RWPE2 (cell line): Measurements from ENCODE around the gene LIN7A.

ENCODE experiments used
- ATAC-seq: fragments of 200-7000 bp; cut with Tn5 transposase; 3 replicates; pipeline ENCODE4 v1.9.1; 2021; ENCODE audit warnings: low read depth
- DNase-seq: peaks from one replicate; pipeline ENCODE4 v3.0.0-alpha.2; 2020; ENCODE audit warnings: low spot score
- H3K27ac ChIP-seq: fragments of 450-650 bp; 2 replicates; pipeline ENCODE4 v1.5.1; 2017; ENCODE audit warnings: mild to moderate bottlenecking; ENCODE audit not compliant: poor library complexity, severe bottlenecking
- H3K27me3 ChIP-seq: fragments of 250-450 bp; sonication (Bioruptor Pico); 2 replicates; pipeline ENCODE4 v1.5.1; 2021; ENCODE audit warnings: mild to moderate bottlenecking, moderate library complexity; ENCODE audit not compliant: insufficient read depth, poor library complexity, severe bottlenecking
- H3K36me3 ChIP-seq: fragments of 250-450 bp; sonication (Bioruptor Pico); 2 replicates; pipeline ENCODE4 v1.5.1; 2020; ENCODE audit warnings: low read depth, mild to moderate bottlenecking, moderate library complexity
- H3K4me1 ChIP-seq: fragments of 250-450 bp; sonication (Bioruptor Pico); 2 replicates; pipeline ENCODE4 v1.5.1; 2021; ENCODE audit warnings: mild to moderate bottlenecking, moderate library complexity; ENCODE audit not compliant: insufficient read depth, poor library complexity, severe bottlenecking
- H3K4me3 ChIP-seq: fragments of 250-450 bp; sonication (Bioruptor Pico); 2 replicates; pipeline ENCODE4 v1.5.1; 2021; ENCODE audit warnings: mild to moderate bottlenecking, moderate library complexity; ENCODE audit not compliant: severe bottlenecking
- H3K9me3 ChIP-seq: fragments of 250-450 bp; sonication (Bioruptor Pico); 2 replicates; pipeline ENCODE4 v1.5.1; 2021; ENCODE audit warnings: mild to moderate bottlenecking, moderate library complexity; ENCODE audit not compliant: severe bottlenecking
- CTCF ChIP-seq: fragments of 450-650 bp; IDR thresholded peaks from one replicate; pipeline ENCODE4 v1.5.1; 2017; ENCODE audit warnings: mild to moderate bottlenecking, moderate library complexity; ENCODE audit not compliant: poor library complexity, severe bottlenecking

Gene LIN7A

DNA sequence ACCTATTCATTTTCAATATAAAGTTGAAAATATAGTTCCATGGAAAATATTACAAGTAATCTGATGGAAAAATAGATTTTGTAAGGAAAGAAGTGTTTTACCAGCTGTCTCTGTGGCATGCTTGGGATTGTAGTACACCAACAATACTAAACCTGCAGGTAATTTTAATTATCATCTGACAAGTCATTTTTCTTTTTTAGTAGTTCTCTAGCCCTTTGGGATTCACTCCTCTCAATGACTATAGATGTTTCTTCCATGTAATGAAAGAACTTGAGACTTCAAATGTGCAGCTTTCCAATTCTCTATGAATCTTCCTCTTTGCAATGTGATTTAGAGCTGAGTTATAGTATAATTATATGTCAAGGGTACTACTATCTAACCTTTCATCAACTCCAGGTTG is 14.7 kb upstream of the LIN7A start:
- H3K9me3 ChIP-seq = no peaks in the 10 kb centered on the region
- no peaks in the 10 kb centered on the region for H3K36me3 ChIP-seq
- no peak for TF ChIP-seq CTCF
- H3K4me1 ChIP-seq = no peaks in the 10 kb centered on the region
- no peak for ATAC-seq
- no peak overlapping the region for H3K4me3 ChIP-seq
- peaks cover 3% of the 10 kb centered on the region for H3K27me3 ChIP-seq
- no peak overlapping the region for H3K27ac ChIP-seq
- no peak for DNase-seq

GRCh38 chr12:80946591-80946990 is 8.9 kb upstream of the LIN7A start:
- Histone ChIP-seq H3K9me3 (no peaks in the 10 kb centered on the region), H3K4me1 (no peaks in the 10 kb centered on the region), H3K4me3 (no peak overlapping the region), H3K27ac (no peak overlapping the region), H3K36me3 (no peaks in the 10 kb centered on the region), H3K27me3 (no peaks in the 10 kb centered on the region)
- no peak for DNase-seq
- ATAC-seq = no peak
- TF ChIP-seq CTCF = peak; percentile 34

DNA sequence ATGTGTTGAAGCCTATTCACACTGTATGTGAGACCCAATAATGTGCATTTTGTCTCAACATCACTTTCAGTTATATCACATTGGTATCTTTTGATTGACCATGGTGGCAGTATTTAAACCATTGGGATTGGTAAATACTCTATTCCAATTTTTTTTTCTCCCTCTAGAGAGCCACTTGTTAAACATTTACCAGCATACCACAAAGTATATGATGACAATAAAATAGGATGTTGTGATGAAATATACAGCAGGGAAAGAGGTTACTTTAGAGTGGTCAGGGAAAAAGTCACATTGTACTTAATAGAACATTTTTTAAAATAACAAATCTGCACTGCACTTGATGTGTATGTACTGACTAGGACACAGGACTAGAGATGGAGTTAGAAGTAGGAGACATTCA is 5.6 kb upstream of the LIN7A start:
- no peak overlapping the region for H3K4me3 ChIP-seq
- H3K27ac ChIP-seq = no peak overlapping the region
- no peaks in the 10 kb centered on the region for H3K36me3 ChIP-seq
- no peaks in the 10 kb centered on the region for H3K4me1 ChIP-seq
- no peak for TF ChIP-seq CTCF
- DNase-seq (no peak), ATAC-seq (no peak)
- H3K27me3 ChIP-seq = peaks cover 10% of the 10 kb centered on the region
- H3K9me3 ChIP-seq = no peaks in the 10 kb centered on the region

GRCh38 chr12:80941916-80942315 is 4.2 kb upstream of the LIN7A start:
- Histone ChIP-seq H3K36me3 (no peaks in the 10 kb centered on the region), H3K27me3 (peaks cover 24% of the 10 kb centered on the region), H3K27ac (no peak overlapping the region), H3K4me1 (no peaks in the 10 kb centered on the region), H3K9me3 (no peaks in the 10 kb centered on the region), H3K4me3 (no peak overlapping the region)
- TF ChIP-seq CTCF = no peak
- DNase-seq = no peak
- no peak for ATAC-seq

DNA sequence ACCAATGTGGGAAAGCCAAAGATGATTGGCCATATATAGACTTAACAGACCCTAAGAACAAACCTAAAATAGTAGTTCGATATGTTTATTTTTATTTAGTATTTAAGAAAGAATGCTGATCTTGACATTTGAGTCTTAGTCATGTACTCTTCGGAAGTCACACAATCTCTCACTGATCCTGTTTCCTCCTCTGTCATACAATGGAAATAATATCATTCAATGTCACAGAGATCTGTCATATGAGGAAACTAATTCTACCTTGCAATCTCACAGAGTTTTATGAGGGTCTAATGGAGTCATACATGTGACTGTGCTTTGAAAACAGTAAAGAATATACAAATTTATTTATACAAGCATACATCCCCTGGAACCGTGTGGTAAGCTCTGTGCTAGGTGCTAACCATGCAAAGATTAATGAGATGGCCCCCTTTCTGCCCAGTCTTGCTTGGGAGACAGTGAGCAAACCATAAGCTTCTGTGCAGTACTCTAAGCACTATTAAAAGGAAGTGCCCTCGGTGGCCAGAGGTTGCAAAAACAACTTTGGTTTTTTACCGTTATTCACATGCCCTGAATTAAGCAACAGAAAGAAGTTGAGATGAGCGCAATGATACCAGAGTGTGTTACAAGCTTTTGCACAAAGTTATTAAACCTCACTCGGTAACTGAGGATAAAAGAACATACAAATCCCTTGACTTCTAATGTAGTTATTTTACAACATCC is 1.7 kb upstream of the LIN7A start:
- no peaks in the 10 kb centered on the region for H3K36me3 ChIP-seq
- DNase-seq (no peak), ATAC-seq (no peak)
- TF ChIP-seq CTCF = no peak
- H3K27me3 ChIP-seq = peaks cover 49% of the 10 kb centered on the region
- H3K4me1 ChIP-seq = no peaks in the 10 kb centered on the region
- H3K4me3 ChIP-seq = no peak overlapping the region
- H3K9me3 ChIP-seq = no peaks in the 10 kb centered on the region
- H3K27ac ChIP-seq = no peak overlapping the region
